Heart right ventricle (tissue), 16 donors: Measurements from ENCODE around the gene SNX11. TPM values are rescaled to one million over a fixed set of nuclear protein-coding genes. Genes with fewer than 3 reads are reported as not detected.

Experiments used
- ATAC-seq, 8 donors: fragments of 200-7000 bp; cut with Tn5 transposase; one replicate each; pipeline ENCODE4 v1.9.1; 2020; ENCODE audit warnings: mild to moderate bottlenecking in 8 of 8, moderate library complexity in 8 of 8, moderate number of reproducible peaks in 1 of 8
- DNase-seq, 2 donors: peaks; one replicate each; pipeline ENCODE4 v3.0.0-alpha.2; 2020
- H3K27ac ChIP-seq, 10 donors: fragments of 200-600 bp; sonication (generic) in 2 of 10; one replicate each; pipeline versions ENCODE4 v1.5.0 to v1.8.0; 2020 to 2022; ENCODE audit warnings: mild to moderate bottlenecking in 3 of 10
- H3K27me3 ChIP-seq, 7 donors: fragments of 200-600 bp; one replicate each; pipeline ENCODE4 v1.8.0; 2021 to 2022; ENCODE audit warnings: mild to moderate bottlenecking in 2 of 7
- H3K36me3 ChIP-seq, 9 donors: fragments of 200-600 bp; sonication (generic) in 1 of 9; one replicate each; pipeline versions ENCODE4 v1.5.0 to v1.8.0; 2020 to 2022; ENCODE audit warnings: mild to moderate bottlenecking in 2 of 9
- H3K4me1 ChIP-seq, 9 donors: fragments of 200-600 bp; sonication (generic) in 1 of 9; one replicate each; pipeline versions ENCODE4 v1.5.0 to v1.8.0; 2020 to 2022; ENCODE audit warnings: mild to moderate bottlenecking in 4 of 9
- H3K4me3 ChIP-seq, 10 donors: fragments of 200-600 bp; sonication (generic) in 2 of 10; one replicate each; pipeline versions ENCODE4 v1.5.0 to v1.8.0; 2020 to 2022; ENCODE audit warnings: mild to moderate bottlenecking in 7 of 10, moderate library complexity in 2 of 10
- H3K9me3 ChIP-seq, 11 donors: fragments of 200-600 bp in 10 of 11; sonication (generic) in 2 of 11; one replicate each; pipeline versions ENCODE4 v1.5.0 to v1.8.0; 2013 to 2022; ENCODE audit warnings: mild to moderate bottlenecking in 2 of 11, control low read depth in 1 of 11, moderate library complexity in 1 of 11
- WGBS, 2 donors: extraction: QIAGEN DNeasy Blood & Tissue Kit; methylation state at CpG; one replicate each; pipeline ENCODE4 v1.1.7; 2013; ENCODE audit warnings: inconsistent platforms in 1 of 2; 5-methylcytosine and 5-hydroxymethylcytosine counted together
- intact Hi-C, 10 donors: fragments of 100-400 bp; cut with DNase I; formaldehyde crosslinking; loops; one replicate each; pipeline versions ENCODE4 v1.11.1 to v1.14.2; 2022
- polyA plus RNA-seq, 2 donors: library from polyadenylated mRNA; stranded (reverse); fragments of 200-250 nt; gene quantifications; one replicate each; pipeline ENCODE4 v1.2.3, GENCODE V29; 2013
- total RNA-seq, 10 donors: library from RNA; stranded (reverse); fragmentation: NEBNext Ultra II Directional in 3 of 10; extraction: Animal tissue kit (Norgen Biotek cat#: 25700) in 3 of 10; gene quantifications; one replicate each; pipeline versions ENCODE4 v1.2.1 to v1.2.4, GENCODE V29; 2021 to 2023
- TF ChIP-seq, protein P1 (sequence below), 9 donors: fragments of 200-600 bp; sonication (generic) in 2 of 9; IDR thresholded peaks; one replicate each; pipeline versions ENCODE4 v1.5.0 to v1.8.0; 2021 to 2022; ENCODE audit warnings: antibody characterized with exemption in 9 of 9, mild to moderate bottlenecking in 5 of 9, moderate library complexity in 1 of 9
- donor health status: Arrhythmogenic right ventricular cardiomyopathy.
- donor health status: ischemic (EF 13 %, LVEDD 7.1; RV severe dilation, severe dysfunction).
- donor health status: healthy with polysubstance abuse.
- donor health status: DM: no; HTN: yes; CAD: no.
- donor health status: DM: no; HTN: no; CAD: no.
- donor health status: ischemic (EF 25% LVEDD 6.9; RV normal size, moderate dysfunction).
- donor health status: ischemic (EF 25% LVEDD 5.7; RV mildly dilated, moderate dysfunction).
- donor health status: healthy.
- donor health status: DM: yes; HTN: yes; CAD: no.
- donor health status: Ischemic cardiomyopathy.
- donor health status: ischemic (EF 35%, LVEDD 5.7; RV mildly dilated, moderate dysfunction).
- donor health status: nonischemic (EF 11% LVEDD 7.7; RV severe dilation, severe dysfunction).
- donor health status: DM: yes; HTN: yes; CAD: no.
- donor health status: PGD.
- donor health status: ischemic (EF 29% LVEDD 5.4; RV normal size, mild dysfunction).
- donor health status: nonischemic (EF 23%, LVEDD 6.1; RV moderate dilation, normal function).

SNX11 gene
- total and polyA plus RNA-seq, 12 donors, result 7.1 to 17.1 (median 12.3) TPM

DNA sequence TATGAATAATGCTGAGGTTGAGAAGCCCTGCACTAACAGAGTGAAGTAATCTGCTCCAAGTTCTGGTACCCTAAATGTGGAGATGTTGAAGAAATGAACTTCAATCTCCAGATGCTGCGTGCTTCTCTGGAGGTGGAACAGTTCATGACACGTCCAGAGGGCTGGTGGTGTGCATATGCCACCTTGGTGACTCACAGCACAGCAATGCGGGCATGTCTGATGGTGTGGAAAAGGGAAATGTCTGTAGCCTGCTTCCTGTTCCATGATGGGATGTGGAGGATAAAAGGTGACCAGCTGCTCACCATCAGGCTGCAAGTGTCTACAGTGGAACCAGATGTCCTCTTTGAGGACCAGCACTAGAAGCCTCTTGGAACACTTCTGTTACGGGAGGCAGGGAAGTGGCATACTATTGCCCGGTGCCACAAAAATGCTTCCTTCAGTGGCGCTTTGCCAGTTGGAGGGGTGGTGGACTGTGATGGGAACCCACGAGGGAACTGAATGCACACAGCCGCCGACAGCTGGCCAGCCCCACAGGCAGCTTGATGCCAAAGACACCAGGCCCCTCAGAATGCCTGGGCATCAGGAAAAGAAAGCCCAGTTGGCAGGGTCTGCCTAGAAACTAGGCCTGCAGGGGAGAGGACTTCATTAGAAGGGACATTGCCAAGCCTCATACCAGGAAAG is 19.9 kb downstream of the SNX11 start:
- WGBS, 2 donors, result 72 to 76% methylated on average over 9 of the region's 9 CpGs
- DNase-seq (no peak), ATAC-seq (no peak)
- peaks cover 0 to 9% (median 0%) of the 10 kb centered on the region in 9 donors for H3K4me1 ChIP-seq
- H3K9me3 ChIP-seq, result no peaks in the 10 kb centered on the region
- TF ChIP-seq, protein P1, sequence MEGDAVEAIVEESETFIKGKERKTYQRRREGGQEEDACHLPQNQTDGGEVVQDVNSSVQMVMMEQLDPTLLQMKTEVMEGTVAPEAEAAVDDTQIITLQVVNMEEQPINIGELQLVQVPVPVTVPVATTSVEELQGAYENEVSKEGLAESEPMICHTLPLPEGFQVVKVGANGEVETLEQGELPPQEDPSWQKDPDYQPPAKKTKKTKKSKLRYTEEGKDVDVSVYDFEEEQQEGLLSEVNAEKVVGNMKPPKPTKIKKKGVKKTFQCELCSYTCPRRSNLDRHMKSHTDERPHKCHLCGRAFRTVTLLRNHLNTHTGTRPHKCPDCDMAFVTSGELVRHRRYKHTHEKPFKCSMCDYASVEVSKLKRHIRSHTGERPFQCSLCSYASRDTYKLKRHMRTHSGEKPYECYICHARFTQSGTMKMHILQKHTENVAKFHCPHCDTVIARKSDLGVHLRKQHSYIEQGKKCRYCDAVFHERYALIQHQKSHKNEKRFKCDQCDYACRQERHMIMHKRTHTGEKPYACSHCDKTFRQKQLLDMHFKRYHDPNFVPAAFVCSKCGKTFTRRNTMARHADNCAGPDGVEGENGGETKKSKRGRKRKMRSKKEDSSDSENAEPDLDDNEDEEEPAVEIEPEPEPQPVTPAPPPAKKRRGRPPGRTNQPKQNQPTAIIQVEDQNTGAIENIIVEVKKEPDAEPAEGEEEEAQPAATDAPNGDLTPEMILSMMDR (IDR thresholded peaks at IDR 0.05), result no peak
- H3K27me3 ChIP-seq, result peaks cover 0 to 3% (median 0%) of the 10 kb centered on the region in 7 donors
- H3K4me3 ChIP-seq, result no peak overlapping the region
- H3K36me3 ChIP-seq, result peaks cover 0 to 45% (median 4%) of the 10 kb centered on the region in 9 donors
- H3K27ac ChIP-seq, result no peak overlapping the region
- intact Hi-C loops, result loop anchor here in 4 of 10 donors (5.0 kb wide), 3 partner anchors 45 to 100 kb away; no protein-coding TSS in a partner anchor

DNA sequence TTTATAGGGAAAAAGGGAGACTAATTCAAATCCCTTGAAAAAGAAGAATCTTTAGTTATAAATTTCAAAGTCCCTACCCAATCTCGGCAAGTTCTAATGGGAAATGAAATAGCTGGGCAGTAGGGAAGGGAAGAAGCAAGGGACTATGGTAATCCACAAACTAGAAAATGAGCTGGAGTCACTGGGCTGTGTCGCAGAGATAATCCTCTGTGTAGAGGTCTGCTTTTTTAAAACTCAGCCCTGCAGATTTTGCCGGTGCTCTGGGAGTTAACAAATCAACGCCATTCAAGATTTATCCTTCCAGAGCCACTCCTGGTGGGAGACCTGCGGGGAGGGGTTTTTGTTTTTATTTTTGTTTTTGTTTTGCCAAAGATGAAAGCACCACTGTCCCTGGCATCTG is 20.8 kb downstream of the SNX11 start:
- Histone ChIP-seq H3K9me3 (no peaks in the 10 kb centered on the region), H3K27me3 (peaks cover 0 to 3% (median 0%) of the 10 kb centered on the region in 7 donors), H3K4me3 (no peak overlapping the region), H3K4me1 (peaks cover 0 to 9% (median 0%) of the 10 kb centered on the region in 9 donors), H3K36me3 (peaks cover 0 to 36% (median 0%) of the 10 kb centered on the region in 9 donors), H3K27ac (no peak overlapping the region)
- no peak for DNase-seq
- TF ChIP-seq, protein P1 (IDR thresholded peaks at IDR 0.05), result no peak
- WGBS, 2 donors, result 37 to 41% methylated on average over 5 of the region's 5 CpGs
- no peak for ATAC-seq
- intact Hi-C loops, result loop anchor here in 4 of 10 donors (5.0 kb wide), 3 partner anchors 46 to 101 kb away; no protein-coding TSS in a partner anchor

DNA sequence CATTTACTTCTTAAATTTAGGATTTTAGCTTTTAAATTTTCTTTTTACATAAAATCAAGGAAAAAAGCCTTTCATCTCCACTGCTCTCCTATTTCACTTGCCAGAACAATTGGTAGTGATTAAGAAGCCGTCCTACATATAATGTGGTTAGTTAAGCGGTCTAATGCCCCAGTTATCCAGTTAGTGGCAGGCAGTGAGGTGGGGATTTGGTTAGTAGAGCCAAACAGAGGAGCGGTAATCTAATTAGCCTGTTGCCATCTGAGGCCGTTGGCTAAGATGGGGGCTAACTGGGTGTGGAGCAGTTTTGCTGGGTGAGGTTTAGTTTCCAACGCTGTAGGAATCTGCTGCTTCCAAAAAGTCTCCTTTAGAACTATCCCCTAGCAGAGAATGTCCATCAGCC is 22.4 kb downstream of the SNX11 start:
- H3K4me1 ChIP-seq, result peaks cover 0 to 9% (median 0%) of the 10 kb centered on the region in 9 donors
- no peak for DNase-seq
- WGBS, 2 donors, result 60 to 67% methylated on average over 5 of the region's 5 CpGs
- H3K36me3 ChIP-seq, result peaks cover 0 to 21% (median 0%) of the 10 kb centered on the region in 9 donors
- no peak overlapping the region for H3K27ac ChIP-seq
- intact Hi-C loops, result loop anchor here (2.0 to 10.0 kb wide), 9 partner anchors 48 to 278 kb away; partner anchors contain the start of genes PNPO (in 1 of the 10) and SP6 (in 1 of the 10)
- no peak overlapping the region for H3K4me3 ChIP-seq
- H3K9me3 ChIP-seq, result no peaks in the 10 kb centered on the region
- H3K27me3 ChIP-seq, result peaks cover 0 to 3% (median 0%) of the 10 kb centered on the region in 7 donors
- no peak for ATAC-seq
- TF ChIP-seq, protein P1 (IDR thresholded peaks at IDR 0.05), result no peak

DNA sequence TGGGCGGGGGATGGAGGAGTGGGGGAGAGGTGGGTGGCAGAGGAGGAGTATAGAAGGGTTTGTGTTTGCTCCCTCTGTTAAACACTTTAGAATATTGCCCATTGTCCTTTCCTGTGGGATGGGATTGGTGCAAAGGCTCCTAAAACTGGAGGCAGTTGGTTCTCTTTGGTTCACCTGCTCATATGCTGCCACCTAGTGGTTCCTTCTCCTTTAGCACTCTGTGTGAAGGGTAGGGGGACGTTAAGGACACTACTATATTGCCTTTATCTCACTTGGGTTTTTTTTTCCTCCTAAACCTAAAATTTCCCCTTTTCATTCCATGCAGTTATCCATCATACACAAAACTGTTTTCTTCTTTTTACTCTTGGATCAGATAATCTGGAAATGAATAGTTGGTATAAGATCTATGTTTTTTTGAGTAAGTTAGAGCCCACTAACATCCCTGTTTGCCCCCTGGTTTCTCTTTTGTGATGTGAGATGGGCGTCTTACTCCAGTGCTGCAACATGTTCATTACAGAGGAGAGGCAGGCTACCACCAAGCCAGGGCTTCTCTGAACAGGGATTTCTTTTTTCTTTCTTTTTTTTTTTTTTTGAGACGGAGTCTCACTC is 23.8 kb downstream of the SNX11 start:
- 35 to 43% methylated on average over 4 of the region's 4 CpGs for WGBS, 2 donors
- Histone ChIP-seq H3K27ac (peak overlapping the region in 1 of 10 donors; percentile 64), H3K4me1 (peaks cover 0 to 9% (median 0%) of the 10 kb centered on the region in 9 donors), H3K36me3 (peaks cover 0 to 8% (median 0%) of the 10 kb centered on the region in 9 donors), H3K27me3 (peaks cover 0 to 3% (median 0%) of the 10 kb centered on the region in 7 donors), H3K9me3 (no peaks in the 10 kb centered on the region), H3K4me3 (no peak overlapping the region)
- DNase-seq (peak in 1 of 2 donors; percentile 73), ATAC-seq (peak; percentile 71 to 91 (median 84))
- intact Hi-C loops, result loop anchor here in 9 of 10 donors (1.0 to 10.0 kb wide), 10 partner anchors 51 to 279 kb away; partner anchors contain the start of genes PNPO (in 1 of the 9) and SP6 (in 1 of the 9)
- TF ChIP-seq, protein P1 (IDR thresholded peaks at IDR 0.05), result peak; percentile 76 to 90 (median 84)
